GM18511 (cell line): ENCODE results near the gene DMTF1.
"Not testable (repeated sequence)": the region's sequence is repeated elsewhere in the genome, so short reads cannot be mapped to it uniquely, and the experiment has no call there.

Experiments
- ATAC-seq: cut with Tn5 transposase; IDR thresholded peaks from one replicate; pipeline ENCODE4 v1.9.1; 2021; ENCODE audit warnings: mild to moderate bottlenecking, moderate library complexity; ENCODE audit not compliant: unreplicated experiment

Gene DMTF1

GRCh38 chr7:87192784-87193487 lies 40.7 kb downstream of the DMTF1 start:
- no peak for ATAC-seq

- ATAC-seq: no peak
Observed at GRCh38 chr7:87193912-87194311, 41.7 kb downstream of the DMTF1 start.

- no peak for ATAC-seq
Observed at GRCh38 chr7:87199241-87199640, 47.0 kb downstream of the DMTF1 start.

- no peak for ATAC-seq
Observed at GRCh38 chr7:87199700-87200450, 47.6 kb downstream of the DMTF1 start.

GRCh38 chr7:87202208-87202607 lies 50.0 kb downstream of the DMTF1 start:
- ATAC-seq: no peak

GRCh38 chr7:87202705-87203104 lies 50.5 kb downstream of the DMTF1 start:
- peak; percentile 49 for ATAC-seq

GRCh38 chr7:87203929-87204328 lies 51.7 kb downstream of the DMTF1 start:
- not testable (repeated sequence) for ATAC-seq

- ATAC-seq: no peak
Observed at GRCh38 chr7:87204933-87205332, 52.7 kb downstream of the DMTF1 start.

- ATAC-seq: not testable (repeated sequence)
Observed at GRCh38 chr7:87205701-87206100, 53.4 kb downstream of the DMTF1 start.

GRCh38 chr7:87206361-87206760 lies 54.1 kb downstream of the DMTF1 start:
- ATAC-seq: no peak

GRCh38 chr7:87209295-87209924 lies 57.2 kb downstream of the DMTF1 start:
- no peak for ATAC-seq

GRCh38 chr7:87210506-87210905 lies 58.3 kb downstream of the DMTF1 start:
- no peak for ATAC-seq

- no peak for ATAC-seq
Observed at GRCh38 chr7:87212498-87212897, 60.2 kb downstream of the DMTF1 start.

GRCh38 chr7:87213252-87213651 lies 61.0 kb downstream of the DMTF1 start:
- ATAC-seq: no peak

- no peak for ATAC-seq
Observed at GRCh38 chr7:87213811-87214210, 61.6 kb downstream of the DMTF1 start.

- ATAC-seq: no peak
Observed at GRCh38 chr7:87215046-87215445, 62.8 kb downstream of the DMTF1 start.

- peak; percentile 60 for ATAC-seq
Observed at GRCh38 chr7:87216701-87217508, 64.7 kb downstream of the DMTF1 start.

- no peak for ATAC-seq
Observed at GRCh38 chr7:87217983-87218653, 65.9 kb downstream of the DMTF1 start.

- peak; percentile 7 for ATAC-seq
Observed at GRCh38 chr7:87218796-87219544, 66.7 kb downstream of the DMTF1 start.

- ATAC-seq: peak; percentile 54
Observed at GRCh38 chr7:87219545-87220025, 67.3 kb downstream of the DMTF1 start, which contains the start of gene TMEM243. Gene TMEM243 (minus strand): TSS chr7:87219732. CDS start chr7:87219503, 229 bp downstream.
